Measurements from ENCODE around the gene PLA2G15. TPM values are rescaled to one million over a fixed set of nuclear protein-coding genes. Genes with fewer than 3 reads are reported as not detected.
A peak's percentile ranks its signal among the peaks of the same experiment; 100 is the strongest.

PLA2G15 gene
- total and polyA plus RNA-seq, 2 of the 13 experiments (the other 11 are each of a cell fraction or from before 2014, with no cell fraction given): 14.4 to 23.7 TPM

DNA sequence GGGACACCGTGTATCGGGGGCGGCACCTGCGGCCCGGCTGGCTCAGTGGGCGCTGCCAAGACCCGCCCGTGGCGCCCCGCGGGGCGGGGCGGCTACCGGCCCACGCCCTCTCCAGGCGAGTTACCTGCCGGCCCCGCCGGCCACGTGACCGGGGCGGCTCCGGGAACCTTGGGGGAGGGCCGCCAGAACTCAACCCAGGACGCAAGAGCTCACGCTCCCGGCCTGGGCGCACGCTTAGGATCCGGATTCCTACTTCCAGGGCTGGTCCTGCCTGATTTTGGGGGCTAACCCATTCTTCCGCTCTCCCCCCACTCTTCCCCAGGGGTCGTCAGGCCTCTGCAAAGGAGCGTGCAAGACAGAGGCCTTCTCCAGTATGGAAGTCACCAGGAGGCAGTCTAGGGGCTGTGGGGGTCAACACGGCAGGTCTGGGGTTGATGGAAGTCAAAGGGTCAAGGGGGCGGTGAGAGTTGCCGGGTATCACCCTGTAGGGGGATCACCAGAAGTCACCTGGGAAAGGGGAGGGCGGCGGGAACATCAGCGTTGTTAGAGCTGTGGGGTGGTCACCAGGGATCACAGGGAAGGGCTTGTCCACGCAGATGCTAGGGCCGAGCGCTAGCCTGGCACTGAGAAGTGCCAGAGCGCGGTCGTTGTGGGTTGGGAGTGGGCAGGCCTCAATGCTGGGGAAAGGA, 8.9 kb upstream of the PLA2G15 start (continued):
- TF ChIP-seq NFIC (IDR thresholded peaks at IDR 0.05; ENCODE audit: low read length) (no peak; the same call in 1 of the 2 replicates), ZSCAN30 (CRISPR knock-in tag; IDR thresholded peaks at IDR 0.05) (no peak), DR1 (CRISPR knock-in tag; IDR thresholded peaks at IDR 0.05) (no peak), ERF (CRISPR knock-in tag; IDR thresholded peaks at IDR 0.05) (no peak), ZNF547 (CRISPR knock-in tag; IDR thresholded peaks at IDR 0.05) (0 out of 2 replicates have a peak, but pooled peaks have one; percentile 15), CHCHD3 (CRISPR knock-in tag; IDR thresholded peaks at IDR 0.05) (peak; percentile 59; the same call in 1 of the 2 replicates), SP5 (CRISPR knock-in tag; IDR thresholded peaks at IDR 0.05; ENCODE audit: borderline replicate concordance, low read depth) (peak; percentile 83), ZNF577 (CRISPR knock-in tag; IDR thresholded peaks at IDR 0.05; ENCODE audit: borderline replicate concordance, low read depth) (no peak), MATR3 (CRISPR knock-in tag; IDR thresholded peaks at IDR 0.05) (no peak), JUNB (CRISPR knock-in tag; IDR thresholded peaks at IDR 0.05; ENCODE audit: borderline replicate concordance) (no peak), RFX3 (CRISPR knock-in tag; IDR thresholded peaks at IDR 0.05) (no peak), KAT8 (CRISPR knock-in tag; IDR thresholded peaks at IDR 0.05) (peak; percentile 41; the same call in 1 of the 2 replicates), ZNF788 (CRISPR knock-in tag; IDR thresholded peaks at IDR 0.05; ENCODE audit: borderline replicate concordance) (no peak), ZNF556 (CRISPR knock-in tag; IDR thresholded peaks at IDR 0.05; ENCODE audit: borderline replicate concordance) (no peak; the same call in 1 of the 2 replicates), ZNF251 (CRISPR knock-in tag; IDR thresholded peaks at IDR 0.05) (no peak), ZFX (CRISPR knock-in tag; IDR thresholded peaks at IDR 0.05; ENCODE audit: low read depth) (peak; percentile 93), MXI1 (IDR thresholded peaks at IDR 0.05; ENCODE audit: borderline replicate concordance, low read depth, low read length) (peak; percentile 86; the same call in 1 of the 3 replicates), NR2F6 (IDR thresholded peaks at IDR 0.05) (peak; percentile 63; the same call in 1 of the 2 replicates), NR2F6 (CRISPR knock-in tag; IDR thresholded peaks at IDR 0.05) (peak; percentile 68; the same call in 1 of the 2 replicates)
- TF ChIP-seq, protein P1, sequence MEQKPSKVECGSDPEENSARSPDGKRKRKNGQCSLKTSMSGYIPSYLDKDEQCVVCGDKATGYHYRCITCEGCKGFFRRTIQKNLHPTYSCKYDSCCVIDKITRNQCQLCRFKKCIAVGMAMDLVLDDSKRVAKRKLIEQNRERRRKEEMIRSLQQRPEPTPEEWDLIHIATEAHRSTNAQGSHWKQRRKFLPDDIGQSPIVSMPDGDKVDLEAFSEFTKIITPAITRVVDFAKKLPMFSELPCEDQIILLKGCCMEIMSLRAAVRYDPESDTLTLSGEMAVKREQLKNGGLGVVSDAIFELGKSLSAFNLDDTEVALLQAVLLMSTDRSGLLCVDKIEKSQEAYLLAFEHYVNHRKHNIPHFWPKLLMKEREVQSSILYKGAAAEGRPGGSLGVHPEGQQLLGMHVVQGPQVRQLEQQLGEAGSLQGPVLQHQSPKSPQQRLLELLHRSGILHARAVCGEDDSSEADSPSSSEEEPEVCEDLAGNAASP (CRISPR knock-in tag; IDR thresholded peaks at IDR 0.05; ENCODE audit: borderline replicate concordance): no peak
- TF ChIP-seq, protein P2, sequence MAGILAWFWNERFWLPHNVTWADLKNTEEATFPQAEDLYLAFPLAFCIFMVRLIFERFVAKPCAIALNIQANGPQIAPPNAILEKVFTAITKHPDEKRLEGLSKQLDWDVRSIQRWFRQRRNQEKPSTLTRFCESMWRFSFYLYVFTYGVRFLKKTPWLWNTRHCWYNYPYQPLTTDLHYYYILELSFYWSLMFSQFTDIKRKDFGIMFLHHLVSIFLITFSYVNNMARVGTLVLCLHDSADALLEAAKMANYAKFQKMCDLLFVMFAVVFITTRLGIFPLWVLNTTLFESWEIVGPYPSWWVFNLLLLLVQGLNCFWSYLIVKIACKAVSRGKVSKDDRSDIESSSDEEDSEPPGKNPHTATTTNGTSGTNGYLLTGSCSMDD (CRISPR knock-in tag; IDR thresholded peaks at IDR 0.05): 0 out of 2 replicates have a peak, but pooled peaks have one; percentile 23
- TF ChIP-seq, protein P3, sequence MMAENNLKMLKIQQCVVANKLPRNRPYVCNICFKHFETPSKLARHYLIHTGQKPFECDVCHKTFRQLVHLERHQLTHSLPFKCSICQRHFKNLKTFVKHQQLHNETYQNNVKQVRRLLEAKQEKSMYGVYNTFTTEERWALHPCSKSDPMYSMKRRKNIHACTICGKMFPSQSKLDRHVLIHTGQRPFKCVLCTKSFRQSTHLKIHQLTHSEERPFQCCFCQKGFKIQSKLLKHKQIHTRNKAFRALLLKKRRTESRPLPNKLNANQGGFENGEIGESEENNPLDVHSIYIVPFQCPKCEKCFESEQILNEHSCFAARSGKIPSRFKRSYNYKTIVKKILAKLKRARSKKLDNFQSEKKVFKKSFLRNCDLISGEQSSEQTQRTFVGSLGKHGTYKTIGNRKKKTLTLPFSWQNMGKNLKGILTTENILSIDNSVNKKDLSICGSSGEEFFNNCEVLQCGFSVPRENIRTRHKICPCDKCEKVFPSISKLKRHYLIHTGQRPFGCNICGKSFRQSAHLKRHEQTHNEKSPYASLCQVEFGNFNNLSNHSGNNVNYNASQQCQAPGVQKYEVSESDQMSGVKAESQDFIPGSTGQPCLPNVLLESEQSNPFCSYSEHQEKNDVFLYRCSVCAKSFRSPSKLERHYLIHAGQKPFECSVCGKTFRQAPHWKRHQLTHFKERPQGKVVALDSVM (CRISPR knock-in tag; IDR thresholded peaks at IDR 0.05): no peak; the same call in 1 of the 2 replicates

All from HepG2 (cell line).